DND-41 (cell line): Measurements from ENCODE around the gene PPP1R37.

Source experiments
- ATAC-seq: fragments of 200-7000 bp; cut with Tn5 transposase; 3 replicates; pipeline ENCODE4 v1.9.1; 2021; ENCODE audit warnings: low read depth; ENCODE audit not compliant: insufficient read depth
- DNase-seq: peaks from one replicate; pipeline ENCODE4 v3.0.0-alpha.2; 2020
- H2AFZ ChIP-seq: 2 replicates; pipeline ENCODE4 v1.6.0; 2012; ENCODE audit warnings: low read depth, low read length
- H3K27ac ChIP-seq: 2 replicates; pipeline ENCODE4 v1.5.1; 2012; ENCODE audit warnings: low read length, inconsistent platforms
- H3K27me3 ChIP-seq: fragments of 200-600 bp; sonication (generic); 2 replicates; pipeline ENCODE4 v1.6.0; 2012; ENCODE audit warnings: low read length, mild to moderate bottlenecking, inconsistent platforms; ENCODE audit not compliant: insufficient read depth, poor library complexity
- H3K36me3 ChIP-seq: 2 replicates; pipeline ENCODE4 v1.5.1; 2012; ENCODE audit warnings: low read length, inconsistent platforms; ENCODE audit not compliant: insufficient read depth
- H3K4me1 ChIP-seq: 2 replicates; pipeline ENCODE4 v1.5.1; 2012; ENCODE audit warnings: mild to moderate bottlenecking, low read length; ENCODE audit not compliant: insufficient read depth
- H3K4me2 ChIP-seq: 2 replicates; pipeline ENCODE4 v1.6.0; 2012; ENCODE audit warnings: mild to moderate bottlenecking, moderate library complexity, low read length, inconsistent platforms; ENCODE audit not compliant: insufficient read depth
- H3K4me3 ChIP-seq, 2 experiments: fragments of 200-600 bp in 1 of 2; shearing (Covaris generic) in 1 of 2; 2 replicates each; pipeline ENCODE4 v1.5.1; 2012 to 2016; ENCODE audit warnings: inconsistent platforms in 2 of 2, low read length in 2 of 2, mild to moderate bottlenecking in 2 of 2, low read depth in 1 of 2, moderate library complexity in 1 of 2
- H3K79me2 ChIP-seq: 2 replicates; pipeline ENCODE4 v1.6.0; 2012; ENCODE audit warnings: low read length, inconsistent platforms; ENCODE audit not compliant: insufficient read depth
- H3K9ac ChIP-seq: 2 replicates; pipeline ENCODE4 v1.6.0; 2012; ENCODE audit warnings: low read depth, mild to moderate bottlenecking, inconsistent platforms, low read length, moderate library complexity
- H3K9me3 ChIP-seq: 2 replicates; pipeline ENCODE4 v1.5.1; 2012; ENCODE audit warnings: low read length, moderate library complexity, mild to moderate bottlenecking, inconsistent platforms; ENCODE audit not compliant: insufficient read depth, severe bottlenecking
- H4K20me1 ChIP-seq: 2 replicates; pipeline ENCODE4 v1.6.0; 2012; ENCODE audit warnings: low read length; ENCODE audit not compliant: insufficient read depth
- EZH2 ChIP-seq: IDR thresholded peaks from 3 replicates; pipeline ENCODE4 v1.6.1; 2012; ENCODE audit warnings: borderline replicate concordance, low read depth, mild to moderate bottlenecking, moderate library complexity, low read length, inconsistent platforms; ENCODE audit not compliant: severe bottlenecking
- TF ChIP-seq, protein P1 (sequence below): IDR thresholded peaks from 2 replicates; pipeline ENCODE4 v1.5.1; 2012; ENCODE audit warnings: borderline replicate concordance, low read length, moderate library complexity, mild to moderate bottlenecking; ENCODE audit not compliant: poor library complexity, severe bottlenecking; ENCODE audit errors: extremely low read depth

PPP1R37 gene

DNA sequence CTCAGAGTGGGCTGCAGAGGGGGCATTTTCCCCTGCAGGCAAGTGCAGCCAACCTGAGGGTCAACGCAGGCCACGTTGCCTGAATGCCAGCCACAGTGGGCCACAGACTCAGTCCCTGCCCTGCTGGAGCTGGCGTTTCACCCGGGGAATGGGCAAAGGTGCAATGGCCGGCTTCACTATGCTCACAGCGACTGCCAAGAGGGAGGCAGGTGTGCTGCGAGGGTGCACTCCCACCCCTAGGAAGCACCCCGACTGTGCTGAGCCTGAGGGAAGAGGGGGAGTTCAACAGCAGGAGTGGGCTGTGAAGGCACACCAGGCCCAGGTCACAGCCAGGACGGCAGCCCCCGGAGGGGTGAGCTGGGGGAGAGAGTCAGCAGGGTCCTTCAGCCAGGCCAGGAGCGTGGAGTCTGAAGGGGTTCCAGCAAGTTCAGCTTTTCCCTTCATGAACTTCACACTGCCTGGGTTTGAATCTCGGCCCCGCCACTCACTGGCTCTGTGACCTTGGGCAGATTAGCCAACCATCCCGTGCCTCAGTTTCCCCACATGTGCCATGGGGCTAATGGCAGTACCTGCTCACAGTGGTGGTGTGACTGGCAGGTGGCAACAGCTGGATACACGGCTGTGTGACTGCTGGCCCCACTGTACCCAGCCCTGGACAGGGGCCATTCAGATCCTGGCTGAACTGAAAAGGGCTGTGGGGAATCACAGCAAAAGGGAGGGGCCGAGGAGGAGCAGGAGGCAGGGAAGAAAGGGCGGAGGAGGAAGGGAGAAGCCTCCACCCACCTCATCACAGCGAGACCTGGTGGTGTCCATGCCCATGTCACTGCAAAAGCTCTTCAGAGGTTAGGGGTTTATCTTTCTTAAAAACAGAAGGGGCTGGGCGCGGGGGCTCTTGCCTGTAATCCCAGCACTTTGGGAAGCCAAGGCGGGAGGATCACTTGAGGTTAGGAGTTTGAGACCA, 77.4 kb downstream of the PPP1R37 start:
- H2AFZ ChIP-seq: no peak overlapping the region

DNA sequence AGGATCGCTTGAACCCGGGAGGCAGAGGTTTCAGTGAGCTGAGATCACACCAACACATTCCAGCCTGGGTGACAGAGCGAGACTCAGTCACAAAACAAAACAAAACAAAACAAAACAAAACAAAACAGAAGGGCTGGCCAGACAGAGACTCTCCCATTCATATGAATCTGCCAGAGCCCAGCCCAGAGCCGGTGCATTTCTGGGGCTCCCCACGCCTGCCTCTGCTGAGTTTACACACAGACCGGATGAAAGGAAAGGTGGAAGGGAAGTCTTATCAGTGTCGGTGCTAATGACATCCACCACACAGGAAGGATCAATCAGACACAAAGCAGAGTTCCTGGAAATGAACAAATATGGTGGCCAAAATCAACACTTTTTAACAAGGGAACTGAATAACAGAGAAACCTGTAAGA, 78.2 kb downstream of the PPP1R37 start:
- Histone ChIP-seq H3K36me3 (no peaks in the 10 kb centered on the region), H3K4me2 (no peak overlapping the region), H3K9ac (no peak overlapping the region), H3K4me3 (no peak overlapping the region), H4K20me1 (peaks cover 15% of the 10 kb centered on the region), H3K27me3 (no peaks in the 10 kb centered on the region), H3K27ac (no peak overlapping the region), H2AFZ (no peak overlapping the region), H3K79me2 (no peaks in the 10 kb centered on the region), H3K4me1 (peaks cover 5% of the 10 kb centered on the region), H3K9me3 (no peaks in the 10 kb centered on the region)
- ATAC-seq (peak; percentile 63; the same call in 1 of the 3 replicates), DNase-seq (no peak)
- TF ChIP-seq EZH2: no peak
- TF ChIP-seq, protein P1, sequence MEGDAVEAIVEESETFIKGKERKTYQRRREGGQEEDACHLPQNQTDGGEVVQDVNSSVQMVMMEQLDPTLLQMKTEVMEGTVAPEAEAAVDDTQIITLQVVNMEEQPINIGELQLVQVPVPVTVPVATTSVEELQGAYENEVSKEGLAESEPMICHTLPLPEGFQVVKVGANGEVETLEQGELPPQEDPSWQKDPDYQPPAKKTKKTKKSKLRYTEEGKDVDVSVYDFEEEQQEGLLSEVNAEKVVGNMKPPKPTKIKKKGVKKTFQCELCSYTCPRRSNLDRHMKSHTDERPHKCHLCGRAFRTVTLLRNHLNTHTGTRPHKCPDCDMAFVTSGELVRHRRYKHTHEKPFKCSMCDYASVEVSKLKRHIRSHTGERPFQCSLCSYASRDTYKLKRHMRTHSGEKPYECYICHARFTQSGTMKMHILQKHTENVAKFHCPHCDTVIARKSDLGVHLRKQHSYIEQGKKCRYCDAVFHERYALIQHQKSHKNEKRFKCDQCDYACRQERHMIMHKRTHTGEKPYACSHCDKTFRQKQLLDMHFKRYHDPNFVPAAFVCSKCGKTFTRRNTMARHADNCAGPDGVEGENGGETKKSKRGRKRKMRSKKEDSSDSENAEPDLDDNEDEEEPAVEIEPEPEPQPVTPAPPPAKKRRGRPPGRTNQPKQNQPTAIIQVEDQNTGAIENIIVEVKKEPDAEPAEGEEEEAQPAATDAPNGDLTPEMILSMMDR: no peak

More for the DNA sequence above, 77.4 kb downstream of the PPP1R37 start:
- DNase-seq (no peak), ATAC-seq (no peak)
- TF ChIP-seq, protein P1: no peak
- Histone ChIP-seq H3K9me3 (no peaks in the 10 kb centered on the region), H4K20me1 (peaks cover 15% of the 10 kb centered on the region), H3K4me2 (no peak overlapping the region), H3K9ac (no peak overlapping the region), H3K4me1 (peaks cover 5% of the 10 kb centered on the region), H3K36me3 (no peaks in the 10 kb centered on the region), H3K27ac (no peak overlapping the region), H3K4me3 (no peak overlapping the region), H3K27me3 (no peaks in the 10 kb centered on the region), H3K79me2 (no peaks in the 10 kb centered on the region)

DNA sequence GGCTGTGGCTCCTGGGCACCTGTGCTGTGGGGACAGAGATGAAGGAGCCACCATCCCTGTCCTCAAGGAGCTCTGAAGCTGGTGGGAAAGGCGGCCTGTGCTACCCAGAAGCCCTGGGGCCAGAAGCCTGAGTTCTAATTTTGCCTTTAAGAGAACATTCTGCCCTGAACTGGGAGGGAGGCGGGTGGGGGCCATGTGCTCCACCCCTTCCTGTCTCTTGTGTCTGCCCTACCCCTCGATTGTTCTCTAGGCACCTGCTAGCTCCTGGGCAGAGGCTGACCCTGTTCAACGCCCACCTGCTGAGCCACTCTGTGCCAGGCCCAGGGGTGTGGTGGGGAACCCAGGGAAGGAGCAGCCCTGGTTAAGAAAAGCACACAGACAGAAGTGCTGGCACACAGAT, 79.2 kb downstream of the PPP1R37 start:
- H3K4me1 ChIP-seq: peaks cover 13% of the 10 kb centered on the region
- H3K4me3 ChIP-seq: no peak overlapping the region
- no peak overlapping the region for H3K27ac ChIP-seq
- ATAC-seq: peak; percentile 51; the same call in 2 of the 3 replicates
- H3K36me3 ChIP-seq: no peaks in the 10 kb centered on the region
- no peak for DNase-seq
- TF ChIP-seq EZH2: no peak
- TF ChIP-seq, protein P1: no peak
- H4K20me1 ChIP-seq: peaks cover 15% of the 10 kb centered on the region
- H3K27me3 ChIP-seq: no peaks in the 10 kb centered on the region
- peaks cover 5% of the 10 kb centered on the region for H3K79me2 ChIP-seq
- no peak overlapping the region for H3K4me2 ChIP-seq
- no peak overlapping the region for H2AFZ ChIP-seq
- H3K9ac ChIP-seq: no peak overlapping the region
- H3K9me3 ChIP-seq: no peaks in the 10 kb centered on the region
